GM19023 (cell line): Measurements from ENCODE around the gene ATR.
"Not testable (repeated sequence)": the region's sequence is repeated elsewhere in the genome, so short reads cannot be mapped to it uniquely, and the experiment has no call there.

Experiments
- ATAC-seq: cut with Tn5 transposase; IDR thresholded peaks from one replicate; pipeline ENCODE4 v1.9.1; 2021; ENCODE audit warnings: mild to moderate bottlenecking, moderate library complexity; ENCODE audit not compliant: unreplicated experiment

ATR gene

GRCh38 chr3:142578329-142579223 is at the start of gene ATR:
ATR (minus strand) TSS chr3:142578733; CDS start chr3:142578704, 29 bp downstream.
- peak; percentile 95 for ATAC-seq

- no peak for ATAC-seq
Observed at GRCh38 chr3:142626971-142627370, 48.4 kb upstream of the ATR start.

DNA sequence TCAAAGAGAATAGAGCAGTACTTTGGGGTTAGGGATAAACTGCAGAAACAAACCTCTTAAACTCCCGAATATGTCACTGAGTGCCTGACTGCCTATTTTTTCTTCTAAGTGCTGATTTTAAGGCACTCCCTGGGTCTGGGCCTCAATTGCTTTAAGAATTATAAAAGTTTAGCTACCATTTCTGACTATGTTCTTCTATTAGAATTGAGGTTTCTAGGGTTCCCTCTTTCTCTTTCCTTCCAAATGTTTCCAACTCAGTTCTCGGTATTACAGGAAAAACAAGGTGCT is 46.6 kb upstream of the ATR start:
- ATAC-seq = no peak

DNA sequence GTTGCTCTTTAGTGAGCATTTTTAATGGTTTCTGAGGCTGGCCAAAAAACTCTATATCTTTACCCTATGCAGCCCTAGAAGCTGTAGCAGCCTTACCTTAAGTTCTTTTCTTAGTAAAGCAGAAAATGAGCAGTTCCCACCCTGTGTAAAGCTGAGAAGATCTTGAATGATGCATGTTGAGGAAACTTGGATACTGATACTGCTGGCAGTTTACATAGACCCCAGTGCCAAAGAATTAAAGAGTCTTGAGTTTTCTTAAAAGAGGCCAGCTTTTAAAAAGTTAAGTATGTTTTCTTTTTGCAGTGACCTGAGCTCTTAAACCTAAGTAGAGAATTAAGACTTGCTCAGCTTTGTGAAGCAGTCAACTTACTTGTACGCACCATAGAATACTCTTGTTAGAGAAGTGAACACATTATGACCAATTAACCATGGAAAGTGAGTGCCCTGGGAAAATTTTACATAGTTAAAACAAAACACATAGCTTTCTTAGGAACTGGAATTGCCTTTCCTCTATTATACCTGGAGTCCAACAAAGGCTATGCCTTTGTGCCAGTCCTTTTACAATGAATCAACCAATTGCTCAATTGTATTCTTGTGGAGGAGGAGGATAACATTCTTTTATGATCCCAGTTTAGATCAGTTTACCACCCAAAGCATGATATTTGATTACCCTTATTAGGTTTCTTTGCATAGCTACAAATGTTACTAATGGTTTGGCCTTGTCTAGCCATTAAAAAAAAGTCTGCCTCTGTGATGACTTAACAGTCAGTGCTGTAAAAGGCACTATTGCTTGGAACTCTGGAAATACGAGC is 46.0 kb upstream of the ATR start:
- no peak for ATAC-seq

DNA sequence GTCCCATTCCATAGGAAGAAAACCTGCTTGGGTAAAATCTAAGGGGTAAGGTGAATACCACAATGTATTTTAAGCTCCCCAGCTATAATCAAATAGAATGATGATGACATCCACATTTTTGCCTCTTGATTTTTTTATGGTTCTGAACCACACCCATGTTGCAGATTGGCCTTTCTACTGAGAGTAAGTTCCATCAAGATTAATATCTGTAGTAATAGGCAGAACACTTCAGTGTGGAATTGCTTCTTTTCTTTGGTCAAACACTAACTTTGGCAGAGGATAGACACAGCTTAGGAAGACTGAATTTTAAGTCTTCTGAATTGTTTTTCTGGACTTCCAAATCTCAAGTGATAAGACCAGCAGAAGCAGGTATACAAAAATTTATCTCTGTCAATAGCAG is 44.7 kb upstream of the ATR start:
- ATAC-seq = no peak

DNA sequence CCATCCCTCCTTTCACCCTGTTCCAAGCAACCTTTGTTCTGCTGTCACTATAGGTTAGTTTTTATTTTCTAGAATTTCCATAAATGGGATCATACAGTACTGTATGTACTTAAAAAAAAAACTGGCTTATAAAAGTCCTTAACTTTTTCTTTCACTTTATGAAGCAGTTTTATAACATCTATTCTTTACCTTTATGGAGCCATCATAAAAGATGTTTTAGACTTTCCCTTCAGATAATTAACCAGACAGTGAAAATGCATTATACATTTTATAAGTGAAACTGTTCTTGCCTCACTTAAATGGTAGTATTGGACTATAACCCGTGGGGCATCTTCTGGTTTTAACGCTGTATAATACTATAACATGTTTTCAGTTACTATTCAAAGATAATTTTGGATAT is 43.9 kb upstream of the ATR start:
- no peak for ATAC-seq

- ATAC-seq = no peak
Observed at GRCh38 chr3:142618917-142619461, 40.5 kb upstream of the ATR start.

DNA sequence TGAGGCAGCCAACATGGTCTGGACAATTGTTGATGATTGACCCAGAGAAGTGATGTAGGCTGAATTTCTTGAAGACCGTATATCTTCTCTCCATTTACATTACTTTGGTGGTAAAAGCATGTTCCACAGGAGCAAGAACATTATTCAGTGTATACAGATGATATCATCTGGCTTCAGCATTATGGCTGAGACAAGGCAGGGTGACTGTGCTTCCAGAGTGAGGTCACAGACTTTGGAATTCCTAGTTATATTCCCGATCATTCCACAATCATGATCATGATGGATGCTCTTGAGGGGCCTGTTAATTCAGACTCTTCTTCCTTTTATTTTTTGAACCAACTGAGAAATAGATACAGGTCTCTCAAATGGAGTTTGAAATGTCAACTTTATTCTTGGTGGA is 36.6 kb upstream of the ATR start:
- ATAC-seq = no peak

DNA sequence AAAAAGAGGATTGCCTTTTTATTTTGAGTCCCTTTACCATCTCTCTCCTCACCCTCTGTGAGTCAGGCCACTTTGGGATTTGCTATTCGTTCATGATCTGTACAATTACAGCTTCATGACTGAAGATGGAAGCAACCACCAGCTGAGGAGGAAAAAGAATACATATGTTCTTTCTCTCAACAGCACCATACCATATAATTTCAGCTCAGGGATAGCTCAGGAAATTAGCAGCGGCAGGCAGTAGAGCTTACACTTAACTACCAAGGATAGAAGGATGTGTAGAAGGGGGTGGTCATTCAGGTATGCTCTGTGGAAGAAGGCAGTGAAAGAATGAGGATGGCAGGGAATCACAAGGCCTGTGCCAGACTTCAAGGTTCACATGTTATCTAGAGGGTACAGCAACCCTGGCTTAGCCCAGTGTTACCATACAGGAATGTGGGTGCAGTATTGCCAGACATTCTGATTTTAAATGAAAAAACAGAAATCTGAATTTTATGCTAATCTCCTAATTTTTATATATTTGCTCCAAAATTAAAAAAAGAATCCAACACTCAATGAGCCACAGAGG is 35.6 kb upstream of the ATR start:
- ATAC-seq = no peak

GRCh38 chr3:142613491-142613890 is 35.0 kb upstream of the ATR start:
- ATAC-seq = no peak

DNA sequence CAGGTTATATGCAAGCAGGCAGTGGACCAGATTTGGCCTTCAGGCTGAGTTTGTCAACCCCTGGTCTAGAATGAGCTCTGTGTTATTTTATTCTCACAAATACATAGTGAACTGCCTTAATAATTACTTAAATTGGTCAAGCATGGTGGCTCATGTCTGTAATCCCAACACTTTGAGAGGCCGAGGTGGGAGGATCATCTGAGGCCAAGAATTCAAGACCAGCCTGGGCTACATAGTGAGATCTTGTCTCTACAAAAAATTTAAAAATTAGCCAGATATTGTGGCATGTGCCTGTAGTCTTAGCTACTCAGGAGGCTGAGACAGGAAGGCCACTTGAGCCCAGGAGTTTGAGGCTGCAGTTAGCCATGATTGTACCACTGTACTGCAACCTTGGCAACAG is 32.7 kb upstream of the ATR start:
- no peak for ATAC-seq

- ATAC-seq = no peak
Observed at GRCh38 chr3:142609136-142609535, 30.6 kb upstream of the ATR start.

DNA sequence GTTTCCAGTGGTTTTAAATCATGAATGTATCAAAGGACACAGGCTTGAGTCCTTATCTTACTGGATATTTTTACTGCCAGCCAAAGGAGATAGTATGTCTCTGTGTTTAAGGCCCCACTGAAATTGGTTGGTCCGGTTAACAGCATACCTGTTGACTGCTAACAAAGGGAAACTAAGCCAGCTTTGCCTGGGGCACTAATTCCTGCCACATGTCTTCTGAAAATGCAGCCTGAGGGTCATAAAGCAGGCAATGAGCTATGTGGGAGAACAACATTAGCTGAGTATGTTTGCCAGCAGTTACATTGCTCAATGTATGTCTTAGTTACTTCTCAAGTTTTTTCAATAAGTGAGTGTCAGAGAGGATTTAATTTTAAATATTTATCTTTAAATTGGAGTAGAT is 30.1 kb upstream of the ATR start:
- ATAC-seq = no peak

DNA sequence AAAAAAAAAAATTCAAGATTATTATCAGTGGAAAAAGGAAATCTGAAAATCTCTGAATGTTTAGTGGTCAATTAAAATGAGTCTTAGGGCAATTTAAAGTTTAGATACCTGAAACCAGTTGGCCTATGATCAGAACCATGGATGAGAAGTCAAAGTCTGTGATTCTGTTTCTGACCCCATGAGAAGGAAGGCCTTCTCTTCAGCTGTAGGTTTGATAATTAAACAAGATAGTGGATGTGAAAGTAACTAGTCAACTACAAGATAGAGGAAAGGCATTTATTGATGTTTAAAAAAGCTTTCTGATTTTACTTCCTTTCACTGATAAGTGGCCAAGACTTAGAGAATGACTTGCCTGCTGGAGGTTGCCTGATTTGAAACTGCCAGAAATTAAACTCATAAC is 26.4 kb upstream of the ATR start:
- no peak for ATAC-seq

DNA sequence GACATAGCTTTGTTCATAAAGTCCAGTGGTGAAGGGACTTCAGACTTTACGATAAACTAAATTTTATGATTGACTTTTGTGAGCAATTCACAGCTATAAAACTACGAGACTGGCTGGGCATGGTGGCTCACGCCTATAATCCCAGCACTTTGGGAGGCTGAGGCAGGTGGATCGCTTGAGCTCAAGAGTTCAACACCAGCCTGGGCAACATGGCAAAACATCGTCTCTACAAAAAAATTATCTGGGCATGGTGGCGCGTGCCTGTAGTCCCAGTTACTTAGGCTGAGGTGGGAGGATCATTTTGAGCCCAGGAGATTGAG is 24.8 kb upstream of the ATR start:
- not testable (repeated sequence) for ATAC-seq

DNA sequence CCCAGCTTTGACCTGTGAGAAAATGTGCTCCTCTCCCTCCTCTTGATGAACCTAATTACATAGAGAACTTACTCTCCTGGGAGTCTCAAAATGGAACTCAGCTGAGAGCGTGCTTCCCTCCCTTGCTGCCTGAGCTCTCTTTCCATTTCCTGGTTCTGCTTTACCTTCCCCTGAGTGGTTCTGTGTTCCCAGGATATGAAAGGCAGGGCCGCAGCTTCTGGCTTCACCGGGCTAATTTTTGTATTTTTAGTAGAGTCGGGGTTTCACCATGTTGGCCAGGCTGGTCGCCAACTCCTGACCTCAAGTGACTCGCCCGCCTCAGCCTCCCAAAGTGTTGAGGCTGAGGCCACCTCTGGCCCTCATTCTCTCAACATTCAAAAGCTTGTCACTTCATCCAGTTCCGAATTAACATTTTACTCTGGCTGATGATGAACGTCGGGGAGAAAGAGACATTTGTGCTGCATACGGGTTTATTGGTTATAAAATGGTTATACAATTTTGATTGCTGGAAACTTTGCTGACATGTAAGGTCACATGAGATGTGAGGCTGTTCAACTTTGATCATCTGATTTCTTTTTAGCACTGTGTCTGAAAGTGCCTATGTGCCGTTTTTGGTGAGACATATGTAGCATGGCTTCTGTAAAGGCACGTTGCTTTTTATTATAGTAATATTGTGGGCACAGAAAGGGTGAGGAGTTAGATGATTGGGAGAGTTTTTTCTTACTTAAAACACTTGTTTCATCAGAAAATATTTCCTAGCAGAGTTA is 24.3 kb upstream of the ATR start:
- no peak for ATAC-seq

DNA sequence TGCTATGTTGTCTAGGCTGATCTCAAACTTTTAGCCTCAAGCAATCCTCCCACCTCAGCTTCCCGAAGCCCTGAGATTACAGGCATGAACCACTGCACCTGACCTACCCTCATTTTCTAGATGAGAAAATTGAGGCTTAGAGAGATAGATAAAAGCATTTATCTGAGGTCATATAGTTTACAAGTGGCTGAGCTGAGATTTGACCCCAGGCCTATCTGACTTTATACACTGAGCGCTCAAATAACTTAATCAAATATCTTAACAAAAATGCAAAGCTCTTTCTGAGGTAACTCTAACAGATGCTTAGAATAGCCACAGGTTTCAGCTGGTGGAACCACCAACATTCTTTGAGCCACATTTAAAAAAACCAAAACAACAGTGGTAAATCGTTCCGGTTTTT is 23.2 kb upstream of the ATR start:
- no peak for ATAC-seq

DNA sequence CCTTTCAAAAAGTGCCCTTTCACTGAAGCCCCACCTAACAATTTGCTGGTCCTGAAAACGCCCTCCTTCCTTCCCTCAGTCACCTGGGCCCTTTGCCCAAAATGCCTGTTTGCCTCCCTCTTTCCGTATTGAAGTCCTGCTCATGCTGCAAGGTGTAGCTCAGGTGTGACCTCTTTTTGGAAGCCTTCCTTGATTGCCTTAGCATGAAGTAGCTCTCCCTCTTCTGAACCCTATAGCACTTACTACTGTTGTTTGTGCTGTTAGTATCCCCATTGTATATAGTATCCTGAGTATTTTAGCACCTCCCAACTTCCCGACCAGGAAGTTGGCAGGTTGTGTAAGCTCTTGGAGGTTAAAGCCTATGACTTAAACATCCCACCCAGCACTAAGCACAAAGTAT is 19.4 kb upstream of the ATR start:
- no peak for ATAC-seq

GRCh38 chr3:142596726-142597088 is 18.2 kb upstream of the ATR start:
- ATAC-seq = no peak

DNA sequence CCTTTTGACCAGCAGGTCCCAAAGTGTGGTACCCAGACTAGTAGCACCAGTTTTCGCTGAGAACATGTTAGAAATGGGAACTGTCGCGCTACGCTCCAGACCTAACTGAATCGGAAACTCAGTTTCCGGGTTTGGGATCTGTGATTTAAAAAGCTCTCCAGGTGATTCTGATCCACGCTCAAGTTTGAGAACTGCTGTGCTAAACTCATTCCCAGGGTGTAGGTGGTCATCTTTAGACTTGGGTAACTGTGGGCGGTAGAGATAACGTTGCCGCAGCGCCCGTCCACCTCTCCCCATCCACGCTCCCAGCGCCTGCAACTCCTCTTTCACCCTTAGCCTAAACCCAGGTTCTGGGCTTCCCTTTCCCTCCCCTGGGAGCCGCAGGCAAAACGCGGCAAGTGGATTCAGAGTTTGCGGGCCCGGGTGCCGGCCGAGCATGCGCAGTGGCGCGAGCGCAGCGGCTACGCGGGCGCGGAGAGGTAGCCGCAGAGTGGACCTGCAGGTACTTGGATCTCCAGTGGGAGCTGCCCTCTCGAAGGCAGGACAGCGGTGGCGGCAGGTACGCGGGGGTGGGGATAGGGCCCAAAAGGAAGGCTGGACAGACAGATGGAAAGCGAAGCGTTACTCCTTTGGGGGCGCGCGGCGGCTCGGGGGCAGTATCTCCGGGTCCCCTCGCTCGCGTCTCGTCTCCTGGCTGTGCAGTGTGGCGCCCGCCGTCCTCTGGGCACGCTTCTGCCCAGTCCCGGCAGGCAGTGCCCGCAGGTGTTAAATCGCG is 17.6 kb upstream of the ATR start, which contains the start of gene PLS1:
Gene PLS1, plus strand, starts transcription at position 443 of the 775 bp plus-strand sequence. CDS start 67,845 bp downstream, outside the sequence.
- ATAC-seq = peak; percentile 90
